Loucy (cell line): Measurements from ENCODE around the gene ADO.
A peak's percentile ranks its signal among the peaks of the same experiment; 100 is the strongest.

ENCODE experiments used
- EZH2phosphoT487 ChIP-seq: fragments of 200-600 bp; IDR thresholded peaks from 2 replicates; pipeline ENCODE4 v1.6.1; 2018; ENCODE audit warnings: antibody characterized with exemption, mild to moderate bottlenecking, moderate library complexity, borderline replicate concordance
- TF ChIP-seq, protein P1 (sequence below): fragments of 200-600 bp; sonication (generic); conservative IDR thresholded peaks from 2 replicates; pipeline ENCODE4 v1.5.1; 2014; ENCODE audit warnings: mild to moderate bottlenecking, antibody characterized with exemption, low read length

DNA sequence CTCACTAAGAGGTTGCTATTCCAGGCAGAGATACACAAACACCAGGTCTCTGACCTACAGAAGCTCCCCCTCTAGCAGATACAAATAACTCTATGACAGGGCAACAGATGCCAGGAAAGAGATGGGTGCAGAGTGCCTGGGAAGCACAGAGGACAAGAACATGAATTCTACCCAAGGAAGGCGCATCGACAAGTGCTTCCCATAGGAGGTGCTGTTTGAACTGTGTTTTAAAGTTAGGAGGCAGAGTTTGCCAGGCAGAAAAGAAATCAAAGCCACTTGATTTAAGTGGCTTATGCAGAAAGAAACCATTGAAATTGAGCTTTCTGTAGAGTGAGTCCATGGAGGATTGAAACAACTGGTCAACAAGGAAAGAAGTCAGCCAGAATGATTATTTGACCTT is 46.9 kb downstream of the ADO start:
- TF ChIP-seq, protein P1, sequence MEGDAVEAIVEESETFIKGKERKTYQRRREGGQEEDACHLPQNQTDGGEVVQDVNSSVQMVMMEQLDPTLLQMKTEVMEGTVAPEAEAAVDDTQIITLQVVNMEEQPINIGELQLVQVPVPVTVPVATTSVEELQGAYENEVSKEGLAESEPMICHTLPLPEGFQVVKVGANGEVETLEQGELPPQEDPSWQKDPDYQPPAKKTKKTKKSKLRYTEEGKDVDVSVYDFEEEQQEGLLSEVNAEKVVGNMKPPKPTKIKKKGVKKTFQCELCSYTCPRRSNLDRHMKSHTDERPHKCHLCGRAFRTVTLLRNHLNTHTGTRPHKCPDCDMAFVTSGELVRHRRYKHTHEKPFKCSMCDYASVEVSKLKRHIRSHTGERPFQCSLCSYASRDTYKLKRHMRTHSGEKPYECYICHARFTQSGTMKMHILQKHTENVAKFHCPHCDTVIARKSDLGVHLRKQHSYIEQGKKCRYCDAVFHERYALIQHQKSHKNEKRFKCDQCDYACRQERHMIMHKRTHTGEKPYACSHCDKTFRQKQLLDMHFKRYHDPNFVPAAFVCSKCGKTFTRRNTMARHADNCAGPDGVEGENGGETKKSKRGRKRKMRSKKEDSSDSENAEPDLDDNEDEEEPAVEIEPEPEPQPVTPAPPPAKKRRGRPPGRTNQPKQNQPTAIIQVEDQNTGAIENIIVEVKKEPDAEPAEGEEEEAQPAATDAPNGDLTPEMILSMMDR: peak; percentile 67
- no peak for TF ChIP-seq EZH2phosphoT487
